Left lung (tissue), 10 donors: ENCODE data around the gene CHMP6. TPM values are rescaled to one million over a fixed set of nuclear protein-coding genes. Genes with fewer than 3 reads are reported as not detected.
"Not testable (repeated sequence)": the region's sequence is repeated elsewhere in the genome, so short reads cannot be mapped to it uniquely, and the experiment has no call there.

Experiments used
- ATAC-seq: fragments of 200-7000 bp; cut with Tn5 transposase; one replicate; pipeline ENCODE4 v1.9.1; 2020; ENCODE audit warnings: moderate library complexity
- DNase-seq, 4 donors: peaks; one replicate each; pipeline ENCODE4 v3.0.0-alpha.2; 2013 to 2020
- H3K27ac ChIP-seq, 2 donors: fragments of 200-600 bp; sonication (generic) in 1 of 2; one replicate each; pipeline versions ENCODE4 v1.5.0 to v1.8.0; 2020 to 2021
- H3K27me3 ChIP-seq, 2 donors: fragments of 200-600 bp; sonication (generic) in 1 of 2; one replicate each; pipeline versions ENCODE4 v1.5.0 to v1.8.0; 2020 to 2021
- H3K36me3 ChIP-seq, 2 donors: fragments of 200-600 bp; sonication (generic) in 1 of 2; one replicate each; pipeline versions ENCODE4 v1.5.0 to v1.8.0; 2020 to 2021
- H3K4me1 ChIP-seq, 2 donors: fragments of 200-600 bp; one replicate each; pipeline ENCODE4 v1.8.0; 2021
- H3K4me3 ChIP-seq, 2 donors: fragments of 200-600 bp; sonication (generic) in 1 of 2; one replicate each; pipeline versions ENCODE4 v1.5.0 to v1.8.0; 2020 to 2021; ENCODE audit warnings: mild to moderate bottlenecking in 1 of 2
- H3K9me3 ChIP-seq, 2 donors: fragments of 200-600 bp; sonication (generic) in 1 of 2; one replicate each; pipeline versions ENCODE4 v1.5.0 to v1.8.0; 2020 to 2021
- CTCF ChIP-seq, 2 donors: fragments of 200-600 bp; sonication (generic) in 1 of 2; IDR thresholded peaks; one replicate each; pipeline versions ENCODE4 v1.5.0 to v1.8.0; 2021; ENCODE audit warnings: antibody characterized with exemption in 2 of 2
- intact Hi-C, 2 donors: fragments of 100-400 bp; cut with DNase I; formaldehyde crosslinking; loops; one replicate each; pipeline versions ENCODE4 v1.11.2 to v1.14.2; 2022
- polyA plus RNA-seq, 6 donors: library from polyadenylated mRNA; unstranded; fragments of 120-200 nt; gene quantifications; one replicate each; pipeline ENCODE4 v1.2.1, GENCODE V29; 2013; ENCODE audit not compliant: insufficient read length in 6 of 6
- total RNA-seq, 2 donors: library from RNA; stranded (reverse); fragmentation: NEBNext Ultra II Directional; extraction: Animal tissue kit (Norgen Biotek cat#: 25700); gene quantifications; one replicate each; pipeline ENCODE4 v1.2.1, GENCODE V29; 2021
- donor health status: DM: no; HTN: yes; CAD: no.
- donor health status: DM: no; HTN: no; CAD: no.

The CHMP6 gene
- total and polyA plus RNA-seq, 8 donors = 24.1 to 32.7 (median 28.6) TPM

GRCh38 chr17:81012574-81013447 is 21.2 kb downstream of the CHMP6 start:
- TF ChIP-seq CTCF (IDR thresholded peaks at IDR 0.05) = no peak
- peak in 1 of 4 donors; percentile 45 for DNase-seq
- Histone ChIP-seq H3K4me1 (peaks cover 2 to 6% of the 10 kb centered on the region in 2 donors), H3K4me3 (no peak overlapping the region), H3K27ac (no peak overlapping the region), H3K9me3 (peaks cover 0 to 17% of the 10 kb centered on the region in 2 donors), H3K27me3 (no peaks in the 10 kb centered on the region), H3K36me3 (no peaks in the 10 kb centered on the region)
- no peak for ATAC-seq
- intact Hi-C loops = no loop called here

GRCh38 chr17:81013642-81014041 is 22.0 kb downstream of the CHMP6 start:
- Histone ChIP-seq H3K4me1 (peaks cover 4 to 14% of the 10 kb centered on the region in 2 donors), H3K36me3 (no peaks in the 10 kb centered on the region), H3K4me3 (no peak overlapping the region), H3K27ac (no peak overlapping the region), H3K9me3 (peaks cover 0 to 17% of the 10 kb centered on the region in 2 donors), H3K27me3 (no peaks in the 10 kb centered on the region)
- TF ChIP-seq CTCF (IDR thresholded peaks at IDR 0.05) = no peak
- intact Hi-C loops = no loop called here
- DNase-seq (peak in 1 of 4 donors; percentile 8), ATAC-seq (no peak)

DNA sequence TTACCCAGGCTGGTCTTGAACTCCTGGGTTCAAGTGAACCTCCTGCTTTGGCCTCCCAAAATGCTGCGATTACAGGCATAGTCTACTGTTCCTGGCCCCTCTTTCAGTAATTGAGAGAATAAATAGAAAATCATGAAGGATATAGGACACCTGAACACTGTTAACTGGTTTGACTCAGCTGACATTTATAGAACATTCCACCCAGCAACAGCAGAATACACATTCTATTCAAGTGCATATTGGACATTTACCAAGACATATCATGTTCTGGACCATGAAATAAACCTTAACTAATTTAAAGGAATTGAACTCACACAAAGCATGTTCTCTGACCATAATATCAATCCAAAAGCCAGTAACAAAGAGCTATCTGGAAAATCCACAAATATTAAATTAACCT is 23.5 kb downstream of the CHMP6 start:
- Histone ChIP-seq H3K27ac (no peak overlapping the region), H3K4me1 (peaks cover 4 to 28% of the 10 kb centered on the region in 2 donors), H3K4me3 (no peak overlapping the region), H3K36me3 (no peaks in the 10 kb centered on the region), H3K27me3 (no peaks in the 10 kb centered on the region), H3K9me3 (peaks cover 0 to 17% of the 10 kb centered on the region in 2 donors)
- intact Hi-C loops = no loop called here
- ATAC-seq = no peak
- DNase-seq = no peak
- no peak for TF ChIP-seq CTCF (IDR thresholded peaks at IDR 0.05)

GRCh38 chr17:81016575-81016974 is 24.9 kb downstream of the CHMP6 start:
- ATAC-seq (no peak), DNase-seq (no peak)
- TF ChIP-seq CTCF (IDR thresholded peaks at IDR 0.05) = no peak
- H3K9me3 ChIP-seq = peaks cover 0 to 7% of the 10 kb centered on the region in 2 donors
- peaks cover 16 to 42% of the 10 kb centered on the region in 2 donors for H3K4me1 ChIP-seq
- H3K27ac ChIP-seq = no peak overlapping the region
- H3K27me3 ChIP-seq = no peaks in the 10 kb centered on the region
- H3K36me3 ChIP-seq = no peaks in the 10 kb centered on the region
- intact Hi-C loops = no loop called here
- no peak overlapping the region for H3K4me3 ChIP-seq

DNA sequence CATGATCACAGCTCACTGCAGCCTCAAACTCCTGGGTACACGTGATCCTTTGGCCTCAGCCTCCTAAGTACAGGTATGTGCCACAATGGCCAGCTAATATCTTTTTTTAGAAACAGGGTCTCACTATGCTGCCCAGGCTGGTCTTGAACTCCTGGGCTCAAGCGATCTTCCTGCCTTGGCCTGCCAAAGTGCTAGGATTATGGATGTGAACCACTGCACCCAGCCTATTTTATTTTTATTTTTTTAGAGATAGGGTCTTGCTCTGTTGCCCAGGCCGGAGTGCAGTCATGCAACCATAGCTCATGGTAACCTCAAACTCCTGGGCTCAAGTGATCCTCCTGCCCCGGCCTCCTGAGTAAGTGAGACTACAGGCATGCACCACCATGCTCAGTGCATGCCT is 25.7 kb downstream of the CHMP6 start:
- peak in 1 of 4 donors; percentile 13 for DNase-seq
- H3K36me3 ChIP-seq, H3K9me3 ChIP-seq, intact Hi-C loops, H3K4me3 ChIP-seq, H3K27me3 ChIP-seq, ATAC-seq: not testable (repeated sequence)
- Histone ChIP-seq H3K4me1 (peaks cover 16 to 43% of the 10 kb centered on the region in 2 donors), H3K27ac (peak overlapping the region in 1 of 2 donors; percentile 78)
